ENCODE data around the gene NFKBIL1. TPM values are rescaled to one million over a fixed set of nuclear protein-coding genes. Genes with fewer than 3 reads are reported as not detected.
A peak's percentile ranks its signal among the peaks of the same experiment; 100 is the strongest.

Gene NFKBIL1
- total and polyA plus RNA-seq, 10 of the 15 experiments (the other 5 are each of a cell fraction or from before 2014, with no cell fraction given) = 0.19 to 15.1 (median 7.0) TPM

DNA sequence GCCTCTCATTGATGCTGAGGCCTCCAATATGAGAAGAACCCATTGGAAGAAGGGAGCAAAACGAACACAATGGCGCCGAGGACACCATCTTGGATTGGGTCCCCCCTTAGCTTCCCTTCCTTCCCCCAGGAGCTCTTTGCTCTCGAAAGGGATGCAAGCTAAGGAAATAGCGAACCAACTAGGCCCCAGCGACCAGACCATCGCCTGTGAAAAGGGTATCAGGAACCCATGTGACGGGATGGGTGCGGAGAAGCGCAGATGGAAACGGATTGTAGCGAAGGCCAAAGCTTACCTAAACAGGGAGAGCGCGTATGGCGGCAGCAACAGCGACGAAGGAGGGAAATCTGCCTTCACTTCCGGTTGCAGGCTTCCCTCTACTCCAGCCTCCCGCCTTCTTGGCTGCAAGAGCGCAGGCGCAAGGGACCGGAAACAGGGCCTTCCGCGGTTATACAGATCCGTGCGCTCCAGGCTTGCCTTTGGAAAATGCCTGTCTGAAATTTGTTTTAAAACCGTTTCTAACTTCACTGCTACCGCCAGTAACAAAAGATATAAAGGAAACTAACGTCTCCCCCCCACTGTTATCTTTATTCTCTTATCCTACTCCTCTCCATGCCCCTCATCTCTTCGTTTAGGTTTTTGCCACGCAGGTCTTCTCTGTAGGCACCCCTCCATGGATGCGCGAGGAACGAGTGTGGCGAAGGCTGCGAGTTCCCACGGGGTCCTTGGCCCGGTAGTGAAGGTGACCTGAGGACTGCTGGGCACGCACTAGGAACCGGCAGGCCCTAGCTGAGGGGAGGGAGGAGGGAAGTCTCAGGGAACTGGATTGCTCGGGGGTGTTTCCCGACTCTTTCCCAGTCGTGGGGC, 5.5 kb upstream of the NFKBIL1 start, which contains the start of gene DDX39B (continued):
- TF ChIP-seq, protein P1, sequence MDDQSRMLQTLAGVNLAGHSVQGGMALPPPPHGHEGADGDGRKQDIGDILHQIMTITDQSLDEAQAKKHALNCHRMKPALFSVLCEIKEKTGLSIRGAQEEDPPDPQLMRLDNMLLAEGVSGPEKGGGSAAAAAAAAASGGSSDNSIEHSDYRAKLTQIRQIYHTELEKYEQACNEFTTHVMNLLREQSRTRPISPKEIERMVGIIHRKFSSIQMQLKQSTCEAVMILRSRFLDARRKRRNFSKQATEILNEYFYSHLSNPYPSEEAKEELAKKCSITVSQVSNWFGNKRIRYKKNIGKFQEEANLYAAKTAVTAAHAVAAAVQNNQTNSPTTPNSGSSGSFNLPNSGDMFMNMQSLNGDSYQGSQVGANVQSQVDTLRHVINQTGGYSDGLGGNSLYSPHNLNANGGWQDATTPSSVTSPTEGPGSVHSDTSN (IDR thresholded peaks at IDR 0.05; ENCODE audit: insufficient replicate concordance, low read depth, low read length) = no peak
- TF ChIP-seq POLR2AphosphoS2 (IDR thresholded peaks at IDR 0.05; ENCODE audit: low read depth, low read length) (peak; percentile 94), ZNF622 (IDR thresholded peaks at IDR 0.05) (no peak), SMAD5 (IDR thresholded peaks at IDR 0.05; ENCODE audit: low read depth) (peak; percentile 93), CHD2 (IDR thresholded peaks at IDR 0.05; ENCODE audit: borderline replicate concordance, low read depth, low read length) (peak; percentile 23; the same call in 1 of the 2 replicates), MEF2B (IDR thresholded peaks at IDR 0.05; ENCODE audit: partially characterized antibody, poor library complexity, severe bottlenecking) (peak; percentile 42), GATAD2B (conservative IDR thresholded peaks at IDR 0.05; ENCODE audit: low read depth) (peak; percentile 88), TBL1XR1 (IDR thresholded peaks at IDR 0.05; ENCODE audit: low read depth, low read length) (peak; percentile 27; the same call in 1 of the 2 replicates), IKZF1 (conservative IDR thresholded peaks at IDR 0.05) (peak; percentile 87), BMI1 (IDR thresholded peaks at IDR 0.05; ENCODE audit: borderline replicate concordance) (no peak), ZBED1 (IDR thresholded peaks at IDR 0.05; ENCODE audit: borderline replicate concordance) (peak; percentile 72), RAD51 (IDR thresholded peaks at IDR 0.05) (no peak), SREBF1 (IDR thresholded peaks at IDR 0.05; ENCODE audit: low read length) (no peak), TCF12 (IDR thresholded peaks at IDR 0.05; ENCODE audit: low read depth, low read length) (peak; percentile 59; the same call in 1 of the 2 replicates)
- TF ChIP-seq, protein P2, sequence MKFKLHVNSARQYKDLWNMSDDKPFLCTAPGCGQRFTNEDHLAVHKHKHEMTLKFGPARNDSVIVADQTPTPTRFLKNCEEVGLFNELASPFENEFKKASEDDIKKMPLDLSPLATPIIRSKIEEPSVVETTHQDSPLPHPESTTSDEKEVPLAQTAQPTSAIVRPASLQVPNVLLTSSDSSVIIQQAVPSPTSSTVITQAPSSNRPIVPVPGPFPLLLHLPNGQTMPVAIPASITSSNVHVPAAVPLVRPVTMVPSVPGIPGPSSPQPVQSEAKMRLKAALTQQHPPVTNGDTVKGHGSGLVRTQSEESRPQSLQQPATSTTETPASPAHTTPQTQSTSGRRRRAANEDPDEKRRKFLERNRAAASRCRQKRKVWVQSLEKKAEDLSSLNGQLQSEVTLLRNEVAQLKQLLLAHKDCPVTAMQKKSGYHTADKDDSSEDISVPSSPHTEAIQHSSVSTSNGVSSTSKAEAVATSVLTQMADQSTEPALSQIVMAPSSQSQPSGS (IDR thresholded peaks at IDR 0.05; ENCODE audit: low read length) = no peak
- TF ChIP-seq, protein P3, sequence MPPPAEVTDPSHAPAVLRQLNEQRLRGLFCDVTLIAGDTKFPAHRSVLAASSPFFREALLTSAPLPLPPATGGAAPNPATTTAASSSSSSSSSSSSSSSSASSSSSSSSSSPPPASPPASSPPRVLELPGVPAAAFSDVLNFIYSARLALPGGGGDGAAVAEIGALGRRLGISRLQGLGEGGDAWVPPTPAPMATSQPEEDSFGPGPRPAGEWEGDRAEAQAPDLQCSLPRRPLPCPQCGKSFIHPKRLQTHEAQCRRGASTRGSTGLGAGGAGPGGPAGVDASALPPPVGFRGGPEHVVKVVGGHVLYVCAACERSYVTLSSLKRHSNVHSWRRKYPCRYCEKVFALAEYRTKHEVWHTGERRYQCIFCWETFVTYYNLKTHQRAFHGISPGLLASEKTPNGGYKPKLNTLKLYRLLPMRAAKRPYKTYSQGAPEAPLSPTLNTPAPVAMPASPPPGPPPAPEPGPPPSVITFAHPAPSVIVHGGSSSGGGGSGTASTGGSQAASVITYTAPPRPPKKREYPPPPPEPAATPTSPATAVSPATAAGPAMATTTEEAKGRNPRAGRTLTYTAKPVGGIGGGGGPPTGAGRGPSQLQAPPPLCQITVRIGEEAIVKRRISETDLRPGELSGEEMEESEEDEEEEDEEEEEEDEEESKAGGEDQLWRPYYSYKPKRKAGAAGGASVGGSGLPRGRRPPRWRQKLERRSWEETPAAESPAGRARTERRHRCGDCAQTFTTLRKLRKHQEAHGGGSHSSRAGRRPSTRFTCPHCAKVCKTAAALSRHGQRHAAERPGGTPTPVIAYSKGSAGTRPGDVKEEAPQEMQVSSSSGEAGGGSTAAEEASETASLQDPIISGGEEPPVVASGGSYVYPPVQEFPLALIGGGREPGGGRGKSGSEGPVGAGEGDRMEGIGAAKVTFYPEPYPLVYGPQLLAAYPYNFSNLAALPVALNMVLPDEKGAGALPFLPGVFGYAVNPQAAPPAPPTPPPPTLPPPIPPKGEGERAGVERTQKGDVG (CRISPR knock-in tag; IDR thresholded peaks at IDR 0.05) = no peak
- TF ChIP-seq, protein P4, sequence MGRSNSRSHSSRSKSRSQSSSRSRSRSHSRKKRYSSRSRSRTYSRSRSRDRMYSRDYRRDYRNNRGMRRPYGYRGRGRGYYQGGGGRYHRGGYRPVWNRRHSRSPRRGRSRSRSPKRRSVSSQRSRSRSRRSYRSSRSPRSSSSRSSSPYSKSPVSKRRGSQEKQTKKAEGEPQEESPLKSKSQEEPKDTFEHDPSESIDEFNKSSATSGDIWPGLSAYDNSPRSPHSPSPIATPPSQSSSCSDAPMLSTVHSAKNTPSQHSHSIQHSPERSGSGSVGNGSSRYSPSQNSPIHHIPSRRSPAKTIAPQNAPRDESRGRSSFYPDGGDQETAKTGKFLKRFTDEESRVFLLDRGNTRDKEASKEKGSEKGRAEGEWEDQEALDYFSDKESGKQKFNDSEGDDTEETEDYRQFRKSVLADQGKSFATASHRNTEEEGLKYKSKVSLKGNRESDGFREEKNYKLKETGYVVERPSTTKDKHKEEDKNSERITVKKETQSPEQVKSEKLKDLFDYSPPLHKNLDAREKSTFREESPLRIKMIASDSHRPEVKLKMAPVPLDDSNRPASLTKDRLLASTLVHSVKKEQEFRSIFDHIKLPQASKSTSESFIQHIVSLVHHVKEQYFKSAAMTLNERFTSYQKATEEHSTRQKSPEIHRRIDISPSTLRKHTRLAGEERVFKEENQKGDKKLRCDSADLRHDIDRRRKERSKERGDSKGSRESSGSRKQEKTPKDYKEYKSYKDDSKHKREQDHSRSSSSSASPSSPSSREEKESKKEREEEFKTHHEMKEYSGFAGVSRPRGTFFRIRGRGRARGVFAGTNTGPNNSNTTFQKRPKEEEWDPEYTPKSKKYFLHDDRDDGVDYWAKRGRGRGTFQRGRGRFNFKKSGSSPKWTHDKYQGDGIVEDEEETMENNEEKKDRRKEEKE (IDR thresholded peaks at IDR 0.05) = no peak
- TF ChIP-seq, protein P5, sequence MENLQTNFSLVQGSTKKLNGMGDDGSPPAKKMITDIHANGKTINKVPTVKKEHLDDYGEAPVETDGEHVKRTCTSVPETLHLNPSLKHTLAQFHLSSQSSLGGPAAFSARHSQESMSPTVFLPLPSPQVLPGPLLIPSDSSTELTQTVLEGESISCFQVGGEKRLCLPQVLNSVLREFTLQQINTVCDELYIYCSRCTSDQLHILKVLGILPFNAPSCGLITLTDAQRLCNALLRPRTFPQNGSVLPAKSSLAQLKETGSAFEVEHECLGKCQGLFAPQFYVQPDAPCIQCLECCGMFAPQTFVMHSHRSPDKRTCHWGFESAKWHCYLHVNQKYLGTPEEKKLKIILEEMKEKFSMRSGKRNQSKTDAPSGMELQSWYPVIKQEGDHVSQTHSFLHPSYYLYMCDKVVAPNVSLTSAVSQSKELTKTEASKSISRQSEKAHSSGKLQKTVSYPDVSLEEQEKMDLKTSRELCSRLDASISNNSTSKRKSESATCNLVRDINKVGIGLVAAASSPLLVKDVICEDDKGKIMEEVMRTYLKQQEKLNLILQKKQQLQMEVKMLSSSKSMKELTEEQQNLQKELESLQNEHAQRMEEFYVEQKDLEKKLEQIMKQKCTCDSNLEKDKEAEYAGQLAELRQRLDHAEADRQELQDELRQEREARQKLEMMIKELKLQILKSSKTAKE (IDR thresholded peaks at IDR 0.05; ENCODE audit: low read depth, poor library complexity, severe bottlenecking) = peak; percentile 77
